ENCODE measurements around the gene CLSTN2. TPM values are rescaled to one million over a fixed set of nuclear protein-coding genes. Genes with fewer than 3 reads are reported as not detected.

The CLSTN2 gene
- total RNA-seq, 1 experiment from 2014 or later, result 0.07 TPM

DNA sequence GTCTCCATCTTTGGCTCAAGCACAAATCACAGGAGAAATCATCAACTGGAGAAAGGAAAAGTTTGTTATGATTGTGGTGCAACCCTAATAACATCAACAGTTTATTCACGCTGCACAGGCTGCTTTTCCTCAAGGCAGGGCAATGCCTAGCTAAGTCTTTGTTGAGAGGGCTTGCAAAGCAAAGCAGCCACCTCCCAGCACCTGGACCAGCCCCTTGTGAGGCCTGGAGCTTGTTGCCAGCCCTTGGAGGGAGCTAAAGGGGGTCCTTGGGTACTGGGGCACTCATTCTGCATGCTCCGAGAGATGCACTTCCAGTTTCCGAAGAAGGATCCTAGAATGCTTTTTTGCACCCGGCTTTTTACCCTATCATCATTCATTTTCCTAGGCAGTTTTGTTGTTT is 288.2 kb downstream of the CLSTN2 start:
- BruUV-seq (replicated peaks), result no TSS peak
- no peak for DNase-seq
- no peak overlapping the region for H3K4me3 Mint-ChIP-seq (ENCODE audit: low read depth, unreplicated experiment)
- intact Hi-C loops (cut with micrococcal nuclease; ENCODE audit: unreplicated experiment), result no loop called here
- H3K27ac Mint-ChIP-seq (ENCODE audit: unreplicated experiment), result no peak overlapping the region
- CTCF ChIA-PET, result no interaction called here
- peaks cover 13% of the 10 kb centered on the region for H3K9me3 Mint-ChIP-seq (ENCODE audit: low read depth, unreplicated experiment)
- TF ChIP-seq, protein P1, sequence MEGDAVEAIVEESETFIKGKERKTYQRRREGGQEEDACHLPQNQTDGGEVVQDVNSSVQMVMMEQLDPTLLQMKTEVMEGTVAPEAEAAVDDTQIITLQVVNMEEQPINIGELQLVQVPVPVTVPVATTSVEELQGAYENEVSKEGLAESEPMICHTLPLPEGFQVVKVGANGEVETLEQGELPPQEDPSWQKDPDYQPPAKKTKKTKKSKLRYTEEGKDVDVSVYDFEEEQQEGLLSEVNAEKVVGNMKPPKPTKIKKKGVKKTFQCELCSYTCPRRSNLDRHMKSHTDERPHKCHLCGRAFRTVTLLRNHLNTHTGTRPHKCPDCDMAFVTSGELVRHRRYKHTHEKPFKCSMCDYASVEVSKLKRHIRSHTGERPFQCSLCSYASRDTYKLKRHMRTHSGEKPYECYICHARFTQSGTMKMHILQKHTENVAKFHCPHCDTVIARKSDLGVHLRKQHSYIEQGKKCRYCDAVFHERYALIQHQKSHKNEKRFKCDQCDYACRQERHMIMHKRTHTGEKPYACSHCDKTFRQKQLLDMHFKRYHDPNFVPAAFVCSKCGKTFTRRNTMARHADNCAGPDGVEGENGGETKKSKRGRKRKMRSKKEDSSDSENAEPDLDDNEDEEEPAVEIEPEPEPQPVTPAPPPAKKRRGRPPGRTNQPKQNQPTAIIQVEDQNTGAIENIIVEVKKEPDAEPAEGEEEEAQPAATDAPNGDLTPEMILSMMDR (IDR thresholded peaks at IDR 0.05; ENCODE audit: unreplicated experiment), result no peak
- H3K36me3 Mint-ChIP-seq (ENCODE audit: insufficient read depth, unreplicated experiment), result no peaks in the 10 kb centered on the region
- peaks cover 5% of the 10 kb centered on the region for H3K27me3 Mint-ChIP-seq (ENCODE audit: unreplicated experiment)
- no peaks in the 10 kb centered on the region for H3K4me1 Mint-ChIP-seq (ENCODE audit: low read depth, unreplicated experiment)

DNA sequence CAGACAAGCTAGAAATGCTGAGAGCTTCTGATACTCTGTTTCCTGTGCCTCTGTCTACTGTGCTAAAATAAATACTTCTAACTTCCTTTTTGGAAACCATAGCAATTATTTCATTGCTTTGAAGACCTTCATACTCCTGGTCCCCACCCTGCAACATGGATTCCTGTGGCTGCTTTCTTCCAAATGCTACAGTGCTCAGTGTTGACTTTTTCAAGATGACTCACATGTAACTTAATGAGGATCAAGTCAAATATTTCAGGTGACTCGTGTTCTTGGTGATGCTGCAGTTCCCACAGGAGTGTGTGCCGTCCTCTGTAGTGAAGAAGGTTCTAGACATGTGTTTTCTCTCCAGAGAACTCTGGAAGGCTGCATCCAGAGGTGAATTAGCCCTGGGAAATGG is 288.6 kb downstream of the CLSTN2 start:
- CTCF ChIA-PET, result no interaction called here
- peak; percentile 23 for DNase-seq
- H3K27ac Mint-ChIP-seq (ENCODE audit: unreplicated experiment), result no peak overlapping the region
- H3K4me3 Mint-ChIP-seq (ENCODE audit: low read depth, unreplicated experiment), result no peak overlapping the region
- H3K4me1 Mint-ChIP-seq (ENCODE audit: low read depth, unreplicated experiment), result no peaks in the 10 kb centered on the region
- BruUV-seq (replicated peaks), result no TSS peak
- intact Hi-C loops (cut with micrococcal nuclease; ENCODE audit: unreplicated experiment), result no loop called here
- H3K9me3 Mint-ChIP-seq (ENCODE audit: low read depth, unreplicated experiment), result peaks cover 16% of the 10 kb centered on the region
- TF ChIP-seq, protein P1 (IDR thresholded peaks at IDR 0.05; ENCODE audit: unreplicated experiment), result no peak
- peaks cover 9% of the 10 kb centered on the region for H3K27me3 Mint-ChIP-seq (ENCODE audit: unreplicated experiment)
- H3K36me3 Mint-ChIP-seq (ENCODE audit: insufficient read depth, unreplicated experiment), result no peaks in the 10 kb centered on the region

DNA sequence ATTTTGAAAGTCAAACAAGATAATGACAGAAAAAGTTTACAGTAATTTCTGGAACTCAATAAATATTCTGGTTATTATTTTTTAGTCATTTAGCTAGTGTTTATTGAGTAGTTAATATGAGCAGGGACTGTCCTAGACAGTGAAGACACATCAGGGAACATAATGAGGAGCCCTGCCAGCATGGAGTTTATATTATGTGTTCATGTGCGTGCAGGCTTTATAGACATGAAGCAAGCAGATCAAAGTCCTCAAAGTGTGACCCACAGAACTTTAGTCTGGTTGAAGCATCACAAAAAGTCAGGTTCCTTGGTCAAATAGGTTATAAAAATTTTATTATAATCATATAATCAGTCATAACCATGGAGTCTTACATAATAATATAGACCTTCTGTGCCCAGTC is 289.3 kb downstream of the CLSTN2 start:
- Mint-ChIP-seq H3K4me1 (ENCODE audit: low read depth, unreplicated experiment) (no peaks in the 10 kb centered on the region), H3K27me3 (ENCODE audit: unreplicated experiment) (peaks cover 16% of the 10 kb centered on the region), H3K36me3 (ENCODE audit: insufficient read depth, unreplicated experiment) (no peaks in the 10 kb centered on the region), H3K9me3 (ENCODE audit: low read depth, unreplicated experiment) (peaks cover 20% of the 10 kb centered on the region), H3K27ac (ENCODE audit: unreplicated experiment) (no peak overlapping the region), H3K4me3 (ENCODE audit: low read depth, unreplicated experiment) (no peak overlapping the region)
- no TSS peak for BruUV-seq (replicated peaks)
- intact Hi-C loops (cut with micrococcal nuclease; ENCODE audit: unreplicated experiment), result no loop called here
- no peak for DNase-seq
- CTCF ChIA-PET, result no interaction called here
- TF ChIP-seq, protein P1 (IDR thresholded peaks at IDR 0.05; ENCODE audit: unreplicated experiment), result no peak

DNA sequence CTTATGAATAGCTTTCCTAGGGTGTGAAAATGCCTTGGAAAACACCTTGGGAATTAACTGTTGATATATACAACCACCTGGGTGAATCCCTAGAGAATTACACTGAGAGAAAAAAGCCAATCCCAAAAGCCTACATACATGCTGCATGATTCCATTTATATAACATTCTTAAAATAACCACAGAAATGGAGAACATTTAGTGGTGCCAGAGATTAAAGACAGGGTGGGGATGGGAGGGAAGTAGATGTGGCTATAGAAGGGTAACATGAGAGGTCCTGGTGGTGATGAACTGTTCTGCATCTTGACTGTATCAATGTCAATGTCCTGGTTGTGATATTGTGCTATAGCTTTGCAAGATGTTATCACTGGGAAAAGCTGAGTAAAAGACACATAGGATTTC is 291.0 kb downstream of the CLSTN2 start:
- DNase-seq, result no peak
- CTCF ChIA-PET, result no interaction called here
- H3K27me3 Mint-ChIP-seq (ENCODE audit: unreplicated experiment), result peaks cover 24% of the 10 kb centered on the region
- TF ChIP-seq, protein P1 (IDR thresholded peaks at IDR 0.05; ENCODE audit: unreplicated experiment), result no peak
- H3K4me1 Mint-ChIP-seq (ENCODE audit: low read depth, unreplicated experiment), result no peaks in the 10 kb centered on the region
- H3K27ac Mint-ChIP-seq (ENCODE audit: unreplicated experiment), result no peak overlapping the region
- no TSS peak for BruUV-seq (replicated peaks)
- no peaks in the 10 kb centered on the region for H3K36me3 Mint-ChIP-seq (ENCODE audit: insufficient read depth, unreplicated experiment)
- peaks cover 21% of the 10 kb centered on the region for H3K9me3 Mint-ChIP-seq (ENCODE audit: low read depth, unreplicated experiment)
- intact Hi-C loops (cut with micrococcal nuclease; ENCODE audit: unreplicated experiment), result no loop called here
- H3K4me3 Mint-ChIP-seq (ENCODE audit: low read depth, unreplicated experiment), result no peak overlapping the region
